ENCODE results near the gene RAD52.

Gene RAD52

DNA sequence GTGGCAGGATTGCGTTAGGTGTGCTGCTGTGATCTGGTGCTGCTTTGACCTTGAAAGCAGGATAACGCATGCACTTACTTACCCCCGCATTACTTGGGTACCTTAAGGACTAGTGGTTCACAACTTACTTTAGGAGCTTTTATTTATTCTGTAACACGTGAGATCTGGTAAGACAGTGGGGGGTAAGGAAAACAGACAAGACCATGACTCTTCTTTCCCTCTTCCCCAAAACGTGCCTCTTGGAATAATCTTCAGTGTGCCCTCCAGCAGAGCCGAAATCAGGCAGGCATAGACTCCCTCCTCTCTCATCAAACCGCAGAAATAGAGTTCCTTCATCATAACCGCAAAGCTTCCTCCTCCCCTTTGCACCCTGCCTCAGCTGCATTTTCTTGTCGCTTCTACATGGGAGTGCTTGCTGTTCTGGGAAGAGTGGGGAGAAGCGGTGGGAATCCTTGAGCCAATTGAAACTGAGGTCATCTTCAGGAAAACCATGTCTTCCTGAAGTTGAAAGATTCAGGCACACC lies 43.4 kb downstream of the RAD52 start:
- Histone ChIP-seq H3K4me3 (ENCODE audit: insufficient read depth, low read depth, low read length) (no peak overlapping the region), H3K4me1 (ENCODE audit: control insufficient read depth, insufficient read depth, low read length) (no peaks in the 10 kb centered on the region), H3K27me3 (ENCODE audit: control insufficient read depth, insufficient read depth, low read length, poor library complexity, severe bottlenecking) (no peaks in the 10 kb centered on the region), H3K27ac (ENCODE audit: insufficient read depth, low read depth, low read length, poor library complexity, severe bottlenecking) (no peak overlapping the region), H3K9me3 (ENCODE audit: control insufficient read depth, low read length) (no peaks in the 10 kb centered on the region), H3K36me3 (ENCODE audit: control insufficient read depth, insufficient read depth, low read length) (peaks cover 55% of the 10 kb centered on the region)
- WGBS, 2 experiments: 95 to 97% methylated on average over 10 of the region's 10 CpGs

DNA sequence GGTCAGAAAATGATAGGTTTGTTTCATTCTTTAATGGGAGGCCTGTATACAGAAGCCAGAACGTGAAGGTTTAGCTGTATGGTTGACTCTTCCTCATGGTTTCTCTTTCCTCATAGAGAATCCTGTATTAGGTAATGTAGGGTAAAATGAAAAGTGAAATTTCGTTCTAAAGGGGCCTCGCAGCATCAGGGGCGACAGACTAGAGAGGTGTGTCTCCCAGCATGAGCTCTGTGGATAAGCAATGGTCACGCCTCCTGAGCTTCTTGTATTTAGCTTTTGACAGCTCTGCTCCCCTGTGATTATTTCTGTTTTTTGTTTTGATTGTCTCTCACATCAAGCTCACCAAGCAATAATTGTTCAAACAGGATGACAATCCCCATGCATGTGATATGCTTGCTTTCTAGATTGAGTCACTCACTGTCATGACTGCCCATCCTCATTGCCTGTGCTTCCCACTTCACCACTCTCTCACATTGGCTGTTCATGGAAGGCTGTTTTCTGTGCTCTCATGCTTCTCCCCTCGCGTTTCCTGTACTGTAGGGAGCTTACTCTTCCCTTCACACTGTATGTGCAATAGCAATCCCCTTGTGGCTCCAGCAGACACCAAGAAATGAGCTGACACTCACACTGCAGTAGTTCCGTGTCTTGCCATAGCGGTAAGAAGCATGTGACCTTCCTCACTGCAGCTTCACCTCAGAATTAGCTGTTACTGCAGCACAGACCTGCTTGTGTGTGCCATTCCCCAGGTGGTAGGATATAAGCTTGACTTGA lies 44.0 kb downstream of the RAD52 start:
- H3K4me3 ChIP-seq (ENCODE audit: insufficient read depth, low read depth, low read length): no peak overlapping the region
- no peaks in the 10 kb centered on the region for H3K27me3 ChIP-seq (ENCODE audit: control insufficient read depth, insufficient read depth, low read length, poor library complexity, severe bottlenecking)
- peaks cover 62% of the 10 kb centered on the region for H3K36me3 ChIP-seq (ENCODE audit: control insufficient read depth, insufficient read depth, low read length)
- 93 to 94% methylated on average over 9 of the region's 9 CpGs for WGBS, 2 experiments
- H3K4me1 ChIP-seq (ENCODE audit: control insufficient read depth, insufficient read depth, low read length): no peaks in the 10 kb centered on the region
- no peaks in the 10 kb centered on the region for H3K9me3 ChIP-seq (ENCODE audit: control insufficient read depth, low read length)
- no peak overlapping the region for H3K27ac ChIP-seq (ENCODE audit: insufficient read depth, low read depth, low read length, poor library complexity, severe bottlenecking)

DNA sequence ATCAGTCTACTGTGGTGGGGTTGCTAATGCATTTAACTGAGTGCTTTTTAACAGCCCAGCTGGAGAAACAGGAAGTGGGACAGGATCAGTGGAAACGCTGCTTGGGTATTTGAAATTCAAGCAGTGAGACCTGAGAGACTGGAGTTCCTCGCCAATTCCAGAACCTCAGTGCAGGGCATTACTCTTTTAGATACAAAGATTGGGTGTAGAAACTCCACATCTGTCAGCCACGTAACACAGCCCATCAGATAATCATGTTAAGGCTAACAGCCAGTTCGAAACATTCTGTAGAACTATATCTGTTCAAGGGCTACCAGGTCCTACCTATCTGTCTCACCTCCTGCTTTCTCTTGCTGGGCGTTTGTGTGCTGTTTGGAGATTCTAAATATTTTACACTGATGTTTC lies 45.5 kb downstream of the RAD52 start:
- Histone ChIP-seq H3K36me3 (ENCODE audit: control insufficient read depth, insufficient read depth, low read length) (peaks cover 71% of the 10 kb centered on the region), H3K4me1 (ENCODE audit: control insufficient read depth, insufficient read depth, low read length) (no peaks in the 10 kb centered on the region), H3K27ac (ENCODE audit: insufficient read depth, low read depth, low read length, poor library complexity, severe bottlenecking) (no peak overlapping the region), H3K4me3 (ENCODE audit: insufficient read depth, low read depth, low read length) (no peak overlapping the region), H3K9me3 (ENCODE audit: control insufficient read depth, low read length) (no peaks in the 10 kb centered on the region), H3K27me3 (ENCODE audit: control insufficient read depth, insufficient read depth, low read length, poor library complexity, severe bottlenecking) (no peaks in the 10 kb centered on the region)
- 93 to 95% methylated on average over 4 to 5 of the region's 5 CpGs for WGBS, 2 experiments

DNA sequence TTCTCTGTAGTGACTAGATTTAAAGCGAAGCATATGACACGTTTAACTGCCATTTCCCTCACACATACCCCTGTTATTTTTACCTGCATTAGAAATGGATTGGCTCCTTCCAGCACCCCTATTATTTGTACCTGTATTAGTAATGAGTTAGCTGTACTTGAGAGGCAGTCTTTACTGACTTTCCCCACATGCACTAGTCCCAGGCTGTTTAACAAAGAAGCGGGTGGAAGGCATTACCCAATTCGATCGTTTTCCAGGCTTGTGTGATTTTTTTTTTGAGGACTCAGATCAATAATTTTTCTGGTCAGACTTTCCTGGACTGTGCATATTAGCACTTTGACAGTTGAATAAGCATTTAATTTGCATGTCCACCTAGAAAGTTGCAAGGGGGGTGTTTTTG lies 46.4 kb downstream of the RAD52 start:
- peaks cover 68% of the 10 kb centered on the region for H3K36me3 ChIP-seq (ENCODE audit: control insufficient read depth, insufficient read depth, low read length)
- H3K27ac ChIP-seq (ENCODE audit: insufficient read depth, low read depth, low read length, poor library complexity, severe bottlenecking): no peak overlapping the region
- 90 to 98% methylated on average over 5 of the region's 5 CpGs for WGBS, 2 experiments

DNA sequence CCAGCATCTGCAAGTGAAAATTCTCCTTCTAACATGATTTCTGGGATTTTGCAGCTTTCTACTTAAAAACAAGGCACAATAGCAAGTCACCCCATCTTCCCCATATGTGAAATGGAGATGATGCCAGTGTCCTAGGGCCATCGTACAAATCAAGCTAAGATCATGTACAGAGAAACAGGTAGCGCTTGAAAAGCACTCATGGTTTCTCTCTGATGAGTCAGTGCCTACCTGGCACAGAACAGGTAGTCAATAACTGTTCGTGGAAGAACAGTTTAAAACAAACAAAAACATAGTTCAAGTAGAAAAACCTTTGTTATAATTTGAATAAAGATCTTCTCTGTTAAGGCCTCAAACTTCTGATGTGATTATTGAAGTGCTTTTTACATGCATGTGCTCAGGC lies 46.9 kb downstream of the RAD52 start:
- Histone ChIP-seq H3K27me3 (ENCODE audit: control insufficient read depth, insufficient read depth, low read length, poor library complexity, severe bottlenecking) (no peaks in the 10 kb centered on the region), H3K9me3 (ENCODE audit: control insufficient read depth, low read length) (no peaks in the 10 kb centered on the region), H3K4me3 (ENCODE audit: insufficient read depth, low read depth, low read length) (no peak overlapping the region), H3K27ac (ENCODE audit: insufficient read depth, low read depth, low read length, poor library complexity, severe bottlenecking) (no peak overlapping the region), H3K4me1 (ENCODE audit: control insufficient read depth, insufficient read depth, low read length) (no peaks in the 10 kb centered on the region), H3K36me3 (ENCODE audit: control insufficient read depth, insufficient read depth, low read length) (peaks cover 66% of the 10 kb centered on the region)
- WGBS, 2 experiments: 93 to 94% methylated on average over 2 to 3 of the region's 3 CpGs

More for the DNA sequence above, 46.4 kb downstream of the RAD52 start:
- Histone ChIP-seq H3K4me1 (ENCODE audit: control insufficient read depth, insufficient read depth, low read length) (no peaks in the 10 kb centered on the region), H3K4me3 (ENCODE audit: insufficient read depth, low read depth, low read length) (no peak overlapping the region), H3K27me3 (ENCODE audit: control insufficient read depth, insufficient read depth, low read length, poor library complexity, severe bottlenecking) (no peaks in the 10 kb centered on the region), H3K9me3 (ENCODE audit: control insufficient read depth, low read length) (no peaks in the 10 kb centered on the region)

DNA sequence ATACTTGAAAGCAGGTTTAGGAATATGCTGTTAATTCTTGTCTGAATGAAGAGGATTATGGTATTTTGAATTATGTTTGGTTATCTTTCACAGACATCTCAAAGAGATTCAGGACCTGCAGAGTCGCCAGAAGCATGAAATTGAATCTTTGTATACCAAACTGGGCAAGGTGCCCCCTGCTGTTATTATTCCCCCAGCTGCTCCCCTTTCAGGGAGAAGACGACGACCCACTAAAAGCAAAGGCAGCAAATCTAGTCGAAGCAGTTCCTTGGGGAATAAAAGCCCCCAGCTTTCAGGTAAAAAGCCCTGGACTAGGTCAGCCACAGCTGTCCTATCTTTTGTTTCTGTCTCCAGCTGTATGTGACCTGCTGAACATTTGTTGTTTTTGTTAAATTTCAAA lies 52.1 kb downstream of the RAD52 start:
- Histone ChIP-seq H3K9me3 (ENCODE audit: control insufficient read depth, low read length) (no peaks in the 10 kb centered on the region), H3K27me3 (ENCODE audit: control insufficient read depth, insufficient read depth, low read length, poor library complexity, severe bottlenecking) (no peaks in the 10 kb centered on the region), H3K27ac (ENCODE audit: insufficient read depth, low read depth, low read length, poor library complexity, severe bottlenecking) (peak overlapping the region; percentile 16), H3K4me1 (ENCODE audit: control insufficient read depth, insufficient read depth, low read length) (no peaks in the 10 kb centered on the region), H3K4me3 (ENCODE audit: insufficient read depth, low read depth, low read length) (no peak overlapping the region), H3K36me3 (ENCODE audit: control insufficient read depth, insufficient read depth, low read length) (peaks cover 47% of the 10 kb centered on the region)
- WGBS, 2 experiments: 87 to 90% methylated on average over 4 of the region's 4 CpGs

DNA sequence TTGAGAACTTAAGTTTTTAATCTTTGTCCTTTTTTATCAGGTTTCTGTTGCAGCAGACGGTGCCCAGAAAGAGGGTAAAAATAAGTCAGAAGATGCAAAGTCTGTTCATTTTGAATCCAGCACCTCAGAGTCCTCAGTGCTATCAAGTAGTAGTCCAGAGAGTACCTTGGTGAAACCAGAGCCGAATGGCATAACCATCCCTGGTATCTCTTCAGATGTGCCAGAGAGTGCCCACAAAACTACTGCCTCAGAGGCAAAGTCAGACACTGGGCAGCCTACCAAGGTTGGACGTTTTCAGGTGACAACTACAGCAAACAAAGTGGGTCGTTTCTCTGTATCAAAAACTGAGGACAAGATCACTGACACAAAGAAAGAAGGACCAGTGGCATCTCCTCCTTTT lies 53.5 kb downstream of the RAD52 start:
- H3K36me3 ChIP-seq (ENCODE audit: control insufficient read depth, insufficient read depth, low read length): peaks cover 38% of the 10 kb centered on the region

DNA sequence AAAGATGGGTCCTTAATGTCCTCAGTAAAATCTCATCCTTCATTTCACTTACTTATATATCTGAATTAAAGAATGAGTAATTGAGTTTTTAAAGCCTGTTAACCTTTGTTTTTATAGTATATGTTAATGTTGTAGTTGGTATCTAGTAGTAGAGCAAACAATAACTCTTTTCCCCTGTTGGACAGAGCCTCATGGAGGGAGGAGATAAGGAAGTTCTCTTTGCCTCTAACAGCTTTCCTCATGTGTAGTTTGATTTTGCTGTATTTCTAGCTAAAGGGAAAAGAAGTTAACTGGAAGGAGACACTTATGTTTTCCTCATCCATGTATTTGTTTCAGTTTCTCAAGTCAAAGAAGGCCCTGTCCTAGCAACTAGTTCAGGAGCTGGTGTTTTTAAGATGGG lies 55.3 kb downstream of the RAD52 start:
- no peaks in the 10 kb centered on the region for H3K4me1 ChIP-seq (ENCODE audit: control insufficient read depth, insufficient read depth, low read length)
- no peaks in the 10 kb centered on the region for H3K27me3 ChIP-seq (ENCODE audit: control insufficient read depth, insufficient read depth, low read length, poor library complexity, severe bottlenecking)
- no peaks in the 10 kb centered on the region for H3K9me3 ChIP-seq (ENCODE audit: control insufficient read depth, low read length)
- H3K27ac ChIP-seq (ENCODE audit: insufficient read depth, low read depth, low read length, poor library complexity, severe bottlenecking): no peak overlapping the region
- H3K36me3 ChIP-seq (ENCODE audit: control insufficient read depth, insufficient read depth, low read length): peaks cover 28% of the 10 kb centered on the region
- no peak overlapping the region for H3K4me3 ChIP-seq (ENCODE audit: insufficient read depth, low read depth, low read length)

More for the DNA sequence above, 53.5 kb downstream of the RAD52 start:
- no peaks in the 10 kb centered on the region for H3K27me3 ChIP-seq (ENCODE audit: control insufficient read depth, insufficient read depth, low read length, poor library complexity, severe bottlenecking)
- H3K4me3 ChIP-seq (ENCODE audit: insufficient read depth, low read depth, low read length): no peak overlapping the region
- WGBS, 2 experiments: 93 to 96% methylated on average over 4 of the region's 4 CpGs
- no peaks in the 10 kb centered on the region for H3K4me1 ChIP-seq (ENCODE audit: control insufficient read depth, insufficient read depth, low read length)
- no peak overlapping the region for H3K27ac ChIP-seq (ENCODE audit: insufficient read depth, low read depth, low read length, poor library complexity, severe bottlenecking)
- no peaks in the 10 kb centered on the region for H3K9me3 ChIP-seq (ENCODE audit: control insufficient read depth, low read length)

DNA sequence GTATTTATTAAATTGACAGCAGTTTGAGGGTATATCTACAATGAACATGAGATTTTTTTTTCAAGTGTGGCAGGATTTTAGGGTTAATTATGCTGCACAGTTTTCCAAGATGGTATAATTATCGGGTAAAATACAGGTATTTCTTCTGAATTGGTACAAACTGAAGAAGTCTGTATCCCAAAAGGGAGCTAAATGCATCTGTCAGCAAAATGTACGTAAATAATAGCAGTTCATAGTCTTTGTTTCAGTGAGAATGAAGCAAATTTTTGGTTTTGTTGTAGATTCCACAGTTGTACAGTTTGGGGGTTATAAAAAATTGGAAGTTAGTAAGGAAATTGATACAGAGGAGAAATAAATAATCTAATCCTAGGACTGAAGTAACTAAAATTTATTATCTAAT lies 63.3 kb downstream of the RAD52 start:
- peaks cover 81% of the 10 kb centered on the region for H3K36me3 ChIP-seq (ENCODE audit: control insufficient read depth, insufficient read depth, low read length)
- no peaks in the 10 kb centered on the region for H3K27me3 ChIP-seq (ENCODE audit: control insufficient read depth, insufficient read depth, low read length, poor library complexity, severe bottlenecking)
- no peaks in the 10 kb centered on the region for H3K4me1 ChIP-seq (ENCODE audit: control insufficient read depth, insufficient read depth, low read length)
- H3K9me3 ChIP-seq (ENCODE audit: control insufficient read depth, low read length): no peaks in the 10 kb centered on the region
- 95 to 98% methylated on average over 2 of the region's 2 CpGs for WGBS, 2 experiments
- no peak overlapping the region for H3K4me3 ChIP-seq (ENCODE audit: insufficient read depth, low read depth, low read length)
- no peak overlapping the region for H3K27ac ChIP-seq (ENCODE audit: insufficient read depth, low read depth, low read length, poor library complexity, severe bottlenecking)

DNA sequence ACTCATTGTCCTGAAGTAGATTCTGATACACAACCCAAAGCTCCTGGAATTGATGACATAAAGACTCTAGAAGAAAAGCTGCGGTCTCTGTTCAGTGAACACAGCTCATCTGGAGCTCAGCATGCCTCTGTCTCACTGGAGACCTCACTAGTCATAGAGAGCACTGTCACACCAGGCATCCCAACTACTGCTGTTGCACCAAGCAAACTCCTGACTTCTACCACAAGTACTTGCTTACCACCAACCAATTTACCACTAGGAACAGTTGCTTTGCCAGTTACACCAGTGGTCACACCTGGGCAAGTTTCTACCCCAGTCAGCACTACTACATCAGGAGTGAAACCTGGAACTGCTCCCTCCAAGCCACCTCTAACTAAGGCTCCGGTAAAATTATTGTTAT lies 63.8 kb downstream of the RAD52 start:
- Histone ChIP-seq H3K4me3 (ENCODE audit: insufficient read depth, low read depth, low read length) (no peak overlapping the region), H3K27me3 (ENCODE audit: control insufficient read depth, insufficient read depth, low read length, poor library complexity, severe bottlenecking) (no peaks in the 10 kb centered on the region), H3K4me1 (ENCODE audit: control insufficient read depth, insufficient read depth, low read length) (no peaks in the 10 kb centered on the region), H3K9me3 (ENCODE audit: control insufficient read depth, low read length) (no peaks in the 10 kb centered on the region), H3K27ac (ENCODE audit: insufficient read depth, low read depth, low read length, poor library complexity, severe bottlenecking) (no peak overlapping the region), H3K36me3 (ENCODE audit: control insufficient read depth, insufficient read depth, low read length) (peaks cover 86% of the 10 kb centered on the region)
- WGBS, 2 experiments: 95 to 97% methylated on average over 1 of the region's 2 CpGs

All from ectodermal cell (in vitro differentiated cells).